GM12891 (cell line): ENCODE measurements around the gene BTN2A1.

Experiments
- PAX5 ChIP-seq: IDR thresholded peaks from 2 replicates; pipeline ENCODE4 v1.6.1; 2011; ENCODE audit warnings: low read length, moderate library complexity, mild to moderate bottlenecking; ENCODE audit not compliant: insufficient read depth, severe bottlenecking
- POLR2A ChIP-seq: IDR thresholded peaks from 2 replicates; pipeline ENCODE4 v1.6.1; 2011; ENCODE audit warnings: low read depth, low read length, control low read depth
- POLR2AphosphoS5 ChIP-seq: IDR thresholded peaks from 2 replicates; pipeline ENCODE4 v1.6.1; 2011; ENCODE audit warnings: low read depth, low read length, control low read depth
- POU2F2 ChIP-seq: IDR thresholded peaks from 2 replicates; pipeline ENCODE4 v1.6.1; 2011; ENCODE audit warnings: low read depth, mild to moderate bottlenecking, control low read depth, low read length, moderate library complexity
- SPI1 ChIP-seq: IDR thresholded peaks from 2 replicates; pipeline ENCODE4 v1.6.1; 2011; ENCODE audit warnings: low read depth, low read length, control low read depth
- TAF1 ChIP-seq: IDR thresholded peaks from 2 replicates; pipeline ENCODE4 v1.6.1; 2011; ENCODE audit warnings: low read depth, low read length, control low read depth

GRCh38 chr6:26475823-26476729 is 18.3 kb downstream of the BTN2A1 start:
- TF ChIP-seq POLR2AphosphoS5, result no peak
- no peak for TF ChIP-seq POLR2A
- TF ChIP-seq TAF1, result no peak
- TF ChIP-seq POU2F2, result no peak
- TF ChIP-seq PAX5, result no peak
- no peak for TF ChIP-seq SPI1
